ENCODE results near the gene GLRA3. TPM values are rescaled to one million over a fixed set of nuclear protein-coding genes. Genes with fewer than 3 reads are reported as not detected.
"Not testable (repeated sequence)": the region's sequence is repeated elsewhere in the genome, so short reads cannot be mapped to it uniquely, and the experiment has no call there.

Gene GLRA3
- total RNA-seq, 1 experiment from 2014 or later = not detected

DNA sequence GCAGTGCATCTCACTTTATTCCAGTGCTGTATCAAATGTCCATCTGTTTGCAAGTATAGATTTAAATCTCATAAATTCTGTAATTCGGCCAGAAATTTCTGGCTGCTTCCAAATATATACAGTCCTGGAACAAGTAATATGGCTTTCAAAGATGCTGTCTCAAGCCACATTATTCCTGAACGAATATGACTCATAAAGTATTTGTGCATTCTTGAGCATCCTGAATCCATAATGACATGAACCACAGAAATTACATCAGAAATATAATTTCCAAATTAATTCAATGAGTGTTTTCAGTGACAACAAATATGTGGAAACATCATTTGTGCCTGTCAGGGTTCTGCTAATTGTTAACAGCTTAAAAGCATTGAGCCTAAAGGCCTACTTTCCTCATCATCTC lies 165.8 kb downstream of the GLRA3 start:
- no peak for DNase-seq (ENCODE audit: low read depth)

DNA sequence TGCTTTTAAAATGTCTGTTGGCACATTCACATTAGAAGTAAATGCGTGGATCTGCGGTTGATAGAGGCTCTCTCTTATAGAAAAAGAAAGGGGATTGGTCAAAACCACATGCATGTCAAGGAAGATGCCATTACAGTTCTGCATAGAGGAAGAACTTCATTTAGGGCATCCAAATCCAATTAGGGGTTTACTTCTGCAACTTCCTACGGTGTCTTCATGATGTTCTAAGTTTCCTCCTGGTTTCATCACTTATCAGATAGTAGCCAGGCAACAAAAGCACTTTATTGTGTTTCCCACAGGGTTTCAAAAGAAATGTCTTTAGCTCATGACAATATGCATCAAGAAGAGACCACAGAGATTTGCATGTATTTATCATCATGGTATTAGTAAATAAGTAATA lies 170.8 kb downstream of the GLRA3 start:
- no peak for DNase-seq (ENCODE audit: low read depth)

DNA sequence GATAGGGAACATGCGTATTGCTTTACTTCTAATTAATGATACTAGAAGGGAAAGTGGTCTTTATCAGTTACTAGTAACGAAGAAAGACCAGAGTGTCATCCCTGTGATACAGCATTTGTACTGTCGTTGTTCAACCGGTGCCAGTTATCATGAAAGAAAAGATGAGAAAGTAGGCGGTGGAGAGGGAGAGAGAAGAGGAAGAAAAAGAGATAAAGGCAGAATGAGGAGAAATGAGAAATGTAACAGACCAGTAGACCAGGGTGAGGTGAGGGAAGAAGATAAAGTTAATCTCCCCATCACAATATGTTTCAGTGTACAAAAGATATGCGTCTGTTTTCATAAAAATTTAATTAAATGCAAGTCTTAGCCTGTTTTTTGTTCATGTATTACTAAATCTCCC lies 171.6 kb downstream of the GLRA3 start:
- DNase-seq (ENCODE audit: low read depth) = no peak

DNA sequence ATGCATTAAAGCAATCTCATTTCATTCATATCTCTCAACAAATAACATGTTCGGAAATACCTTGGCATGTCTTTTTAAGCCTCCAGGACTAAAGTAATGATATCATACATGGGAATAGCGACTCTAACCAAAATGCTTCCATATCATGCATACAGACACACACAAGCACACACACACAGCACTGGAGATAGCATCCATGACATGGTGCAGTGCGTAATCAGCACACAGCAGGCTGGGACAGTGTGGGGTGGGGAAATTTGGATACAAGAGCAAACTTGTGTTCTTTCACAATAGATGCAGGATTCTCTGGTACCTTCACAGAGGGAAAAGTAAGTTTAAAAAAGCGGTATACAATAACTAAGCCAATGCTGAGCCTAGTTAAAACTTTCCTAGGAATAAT lies 174.4 kb downstream of the GLRA3 start:
- DNase-seq (ENCODE audit: low read depth) = no peak

DNA sequence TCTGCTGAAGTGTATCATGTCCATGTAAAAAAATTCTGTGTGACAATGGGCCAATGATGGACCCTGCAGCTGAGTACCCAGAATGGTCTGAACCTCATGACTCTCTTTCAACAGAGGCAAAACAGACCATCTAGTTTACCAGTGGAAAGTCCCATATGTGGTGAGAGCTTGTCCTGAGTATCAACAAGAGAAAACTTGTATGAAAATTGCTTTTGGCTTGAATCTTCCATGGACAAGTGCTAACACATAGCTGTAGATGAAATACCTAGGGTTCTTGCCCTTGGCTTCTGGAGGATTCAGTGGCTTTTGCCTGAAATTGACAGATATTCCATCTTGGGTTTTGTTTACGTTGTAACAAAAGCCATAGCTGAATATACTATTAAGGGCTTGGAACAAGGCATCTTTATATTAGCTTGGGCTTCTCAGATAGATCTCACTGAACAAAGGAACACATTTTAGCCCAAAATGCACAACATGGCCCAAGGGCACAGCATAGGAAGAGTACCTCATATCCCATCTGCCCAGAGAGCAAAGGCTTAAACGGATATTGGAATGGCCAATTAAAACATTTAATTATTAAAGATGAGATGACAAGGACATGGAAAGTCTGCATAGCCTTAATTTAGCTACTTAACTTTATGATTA lies 178.2 kb downstream of the GLRA3 start:
- no peak for DNase-seq (ENCODE audit: low read depth)

DNA sequence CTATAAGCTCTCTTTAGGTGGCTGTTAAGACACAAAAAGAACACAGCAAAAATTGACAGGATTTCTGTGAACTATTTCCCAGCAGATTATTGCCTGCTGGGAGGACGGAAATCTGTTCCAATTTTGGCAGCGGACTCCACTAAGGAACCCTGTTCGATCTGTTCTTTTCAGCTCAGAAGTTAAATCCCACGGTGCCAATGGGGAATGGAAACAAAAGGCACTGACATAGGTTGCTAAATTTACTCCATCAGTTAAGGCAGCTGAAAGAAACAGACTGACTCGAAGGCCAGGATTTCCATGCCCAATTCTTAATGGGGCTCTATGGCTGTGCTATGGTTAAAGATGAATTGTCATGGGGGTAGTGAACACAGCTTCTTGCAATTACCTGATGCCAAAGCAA lies 180.2 kb downstream of the GLRA3 start:
- DNase-seq (ENCODE audit: low read depth) = no peak

DNA sequence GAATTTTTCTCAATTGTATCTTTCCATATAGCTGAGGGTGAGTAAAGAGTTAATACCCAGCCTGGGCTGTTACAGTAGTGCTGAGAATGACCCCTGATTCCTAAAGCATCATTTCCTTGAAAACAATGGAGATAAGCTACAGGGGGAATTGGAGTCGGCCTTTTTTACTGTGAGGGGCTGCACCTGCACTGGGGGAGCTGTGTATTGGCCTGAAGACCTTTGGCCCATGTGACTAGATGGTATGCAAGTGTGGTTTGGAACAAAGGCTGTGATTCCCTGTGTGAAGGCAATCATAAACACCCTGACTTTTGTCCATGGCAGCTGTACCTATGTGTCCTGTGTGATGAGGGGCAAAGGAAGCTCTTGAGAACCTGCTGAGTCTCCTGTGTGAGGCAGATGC lies 182.7 kb downstream of the GLRA3 start:
- no peak for DNase-seq (ENCODE audit: low read depth)

DNA sequence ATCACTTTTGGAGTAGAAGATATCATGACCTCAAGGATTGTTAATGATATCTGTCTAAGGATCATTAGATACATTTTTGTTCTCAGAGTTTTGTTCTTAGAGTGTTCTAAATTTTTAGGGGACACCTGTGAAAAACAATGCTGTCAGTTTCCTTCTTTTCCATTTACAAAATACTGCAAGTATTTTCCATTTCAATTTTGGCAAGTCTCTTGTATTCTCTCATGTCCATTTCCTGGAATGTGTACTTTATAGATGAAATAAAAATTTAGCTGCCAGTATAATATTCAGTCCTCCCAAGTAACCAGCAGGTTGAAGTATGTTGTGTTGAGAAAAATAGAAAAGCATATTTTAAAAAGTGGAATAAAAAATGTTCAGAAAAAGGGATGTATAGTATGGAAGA lies 188.9 kb downstream of the GLRA3 start:
- DNase-seq (ENCODE audit: low read depth) = no peak

DNA sequence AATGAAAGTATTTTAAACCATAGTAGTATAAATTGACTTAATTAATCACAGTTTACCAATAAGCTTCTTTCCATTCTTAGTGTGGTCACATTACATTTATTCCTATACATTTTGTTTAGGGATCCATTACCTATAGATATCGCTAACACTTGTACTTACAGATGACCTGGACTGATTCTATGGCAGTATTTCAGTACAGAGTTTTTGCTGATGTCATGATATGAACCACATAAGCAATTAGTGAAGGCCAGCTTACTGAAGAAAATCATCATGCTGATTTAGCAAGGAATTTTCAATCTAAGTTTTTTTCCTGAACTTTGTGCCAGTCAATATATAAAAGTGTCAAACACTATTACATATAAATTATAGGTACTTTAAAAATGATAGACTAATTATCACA lies 193.3 kb downstream of the GLRA3 start:
- DNase-seq (ENCODE audit: low read depth) = no peak

DNA sequence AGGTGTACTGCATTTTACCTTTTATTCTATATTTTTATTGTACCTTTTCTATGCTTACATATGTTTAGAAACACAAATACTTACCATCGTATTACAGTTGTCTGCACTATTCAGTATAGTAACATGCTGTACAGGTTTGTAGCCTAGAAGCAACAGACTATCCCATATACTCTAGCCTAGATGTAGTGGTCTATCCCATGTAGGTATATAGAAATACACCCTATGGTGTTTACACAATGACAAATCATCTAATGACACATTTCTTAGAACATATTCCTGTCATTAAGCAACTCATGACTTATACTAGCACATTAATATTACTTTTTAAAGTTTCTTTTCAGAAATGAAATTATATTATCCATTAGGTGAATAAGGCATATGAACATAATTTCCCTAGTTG lies 195.6 kb downstream of the GLRA3 start:
- no peak for DNase-seq (ENCODE audit: low read depth)

DNA sequence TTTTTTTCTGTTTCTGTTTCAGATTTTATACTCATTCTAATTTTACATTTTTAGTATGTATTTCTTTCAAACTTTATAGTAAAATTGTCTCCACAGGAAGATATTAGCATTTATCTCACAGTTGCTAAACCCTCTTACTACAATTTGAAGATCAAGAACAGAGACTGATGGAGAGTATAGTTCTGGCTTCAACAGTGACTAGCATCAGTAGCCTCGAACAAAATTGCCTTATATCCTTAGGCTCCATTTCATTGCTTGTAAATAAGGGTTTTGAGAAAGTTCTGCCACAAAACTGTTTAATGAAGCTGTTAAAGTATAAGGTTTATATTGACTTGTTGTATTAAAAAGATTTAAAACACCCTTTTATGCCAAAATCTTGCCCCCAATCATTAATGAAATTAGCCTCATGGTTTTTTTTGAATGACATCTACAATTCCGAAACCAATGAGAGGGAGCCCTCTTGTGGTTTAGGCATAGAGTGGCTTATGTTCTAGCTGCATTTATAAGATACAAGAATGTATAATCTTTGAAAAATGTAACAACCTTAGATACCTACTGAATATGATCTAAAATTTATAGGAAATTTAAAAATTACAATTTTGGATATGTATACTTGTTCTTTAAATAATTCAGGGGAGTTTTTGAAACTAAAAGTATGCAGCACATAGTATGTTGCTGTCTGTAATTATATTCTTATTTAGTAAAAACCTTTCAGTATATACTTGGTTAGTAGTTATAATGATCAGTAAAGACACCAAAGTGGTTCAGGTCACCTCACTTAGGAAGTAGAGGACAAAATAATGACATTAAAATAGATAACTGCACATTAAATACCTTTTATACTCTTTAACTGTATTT lies 196.9 kb downstream of the GLRA3 start:
- DNase-seq (ENCODE audit: low read depth) = peak; percentile 44

DNA sequence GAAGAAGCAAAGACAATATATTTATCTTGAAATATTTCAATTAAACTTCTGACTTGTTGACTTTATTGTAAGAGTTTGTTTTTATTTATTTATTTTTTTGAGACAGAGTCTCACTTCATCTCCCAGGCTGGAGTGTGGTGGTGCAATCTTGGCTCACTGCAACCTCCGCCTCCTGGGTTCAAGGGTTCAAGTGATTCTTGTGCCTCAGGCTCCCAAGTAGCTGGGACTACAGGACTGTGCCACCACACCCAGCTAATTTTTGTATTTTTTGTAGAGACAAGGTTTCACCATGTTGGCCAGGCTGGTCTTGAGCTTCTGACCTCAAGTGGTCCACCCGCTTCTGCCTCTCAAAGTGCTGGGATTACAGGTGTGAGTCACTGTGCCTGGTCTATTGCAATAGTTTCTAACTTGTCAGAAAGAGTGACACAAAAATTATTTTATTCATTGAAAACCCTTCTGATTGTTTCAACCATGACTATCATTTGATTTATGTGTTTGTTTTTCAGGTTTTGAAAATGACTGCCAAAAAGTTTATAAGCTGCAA lies 199.1 kb downstream of the GLRA3 start:
- not testable (repeated sequence) for DNase-seq (ENCODE audit: low read depth)

DNA sequence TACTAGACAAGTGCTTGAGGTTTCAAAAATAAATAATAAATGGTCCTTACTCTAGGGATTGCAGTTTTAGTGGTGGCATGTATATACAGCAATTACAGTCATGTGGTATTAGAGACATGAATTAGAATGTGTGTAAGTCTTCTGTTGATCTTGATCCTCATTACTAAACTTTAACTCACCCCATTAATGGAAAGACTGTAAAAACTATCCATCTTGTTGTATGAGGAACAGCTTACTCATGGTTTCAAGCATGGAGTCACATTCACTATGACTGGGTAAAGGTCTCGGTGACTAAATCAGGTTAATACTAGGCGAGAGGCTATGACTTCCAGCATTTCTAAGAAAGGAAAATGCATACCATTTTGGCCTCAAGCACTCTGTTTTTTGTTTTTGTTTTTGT lies 199.8 kb downstream of the GLRA3 start:
- DNase-seq (ENCODE audit: low read depth) = peak; percentile 24

DNA sequence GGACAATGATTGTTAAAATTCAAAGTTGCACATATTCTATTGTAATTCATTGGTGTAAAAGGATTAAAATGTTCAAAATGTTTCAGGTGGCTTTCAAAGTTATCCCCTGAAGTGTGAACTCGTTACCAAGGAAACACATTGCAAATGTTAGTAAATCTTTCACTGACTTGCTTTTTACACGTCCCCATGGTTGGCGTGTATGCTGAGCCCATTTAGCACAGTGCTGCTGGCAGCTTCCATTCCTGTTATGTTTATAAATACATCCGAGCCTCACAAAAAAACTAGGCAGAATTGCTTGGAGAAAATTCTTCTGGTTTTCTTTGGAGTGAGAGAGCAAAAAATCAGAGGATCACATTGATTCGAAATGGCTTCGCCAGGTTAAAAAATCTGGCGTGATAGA lies 200.9 kb downstream of the GLRA3 start:
- no peak for DNase-seq (ENCODE audit: low read depth)

DNA sequence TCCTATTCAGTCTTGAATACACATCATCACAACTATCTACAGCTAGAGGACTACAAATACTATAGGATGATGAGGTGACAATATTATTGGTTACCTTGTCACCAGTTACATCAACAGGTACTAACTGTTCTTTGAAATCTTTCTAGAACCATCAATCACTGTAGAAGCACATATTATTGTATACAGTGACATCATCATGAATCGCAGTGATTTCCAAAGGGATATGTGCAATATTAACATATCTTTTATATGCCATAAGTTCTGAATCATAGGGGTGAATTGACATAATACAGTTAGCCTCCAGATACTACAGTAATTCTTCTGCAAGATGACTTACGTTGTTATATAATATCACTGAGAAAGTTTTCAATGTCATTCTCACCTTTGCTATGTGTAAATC lies 201.6 kb downstream of the GLRA3 start:
- DNase-seq (ENCODE audit: low read depth) = no peak

DNA sequence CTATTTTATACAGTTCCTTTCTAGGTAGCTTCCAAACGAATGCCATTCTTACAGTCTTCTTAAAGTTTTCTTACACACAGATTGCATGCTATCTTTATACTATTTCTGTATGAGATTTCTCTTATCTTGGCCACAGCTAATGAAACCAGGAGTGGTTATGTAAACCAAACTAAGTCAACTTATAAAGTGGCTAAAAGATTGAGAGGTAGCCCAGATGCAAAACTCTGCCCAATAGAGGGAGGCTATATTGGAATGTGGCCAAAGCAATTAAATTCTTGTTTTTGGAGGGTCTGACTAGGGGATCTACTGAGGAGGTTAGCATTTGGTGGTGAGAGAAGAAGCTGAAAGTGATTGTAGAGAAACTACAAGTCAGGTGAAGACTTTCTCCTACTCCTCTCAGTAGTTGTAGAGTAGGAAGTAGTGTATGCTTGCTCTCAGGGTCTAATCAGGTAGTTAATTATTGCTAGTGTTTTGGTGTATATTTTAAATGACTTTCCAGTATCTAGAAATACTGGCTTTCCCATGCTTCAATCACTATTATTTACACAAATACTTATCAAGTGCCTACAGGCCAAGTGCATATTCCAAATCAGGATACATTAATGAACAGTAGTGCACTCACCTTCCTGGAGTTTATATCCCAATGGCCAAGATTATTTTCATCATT lies 202.6 kb downstream of the GLRA3 start:
- DNase-seq (ENCODE audit: low read depth) = no peak

DNA sequence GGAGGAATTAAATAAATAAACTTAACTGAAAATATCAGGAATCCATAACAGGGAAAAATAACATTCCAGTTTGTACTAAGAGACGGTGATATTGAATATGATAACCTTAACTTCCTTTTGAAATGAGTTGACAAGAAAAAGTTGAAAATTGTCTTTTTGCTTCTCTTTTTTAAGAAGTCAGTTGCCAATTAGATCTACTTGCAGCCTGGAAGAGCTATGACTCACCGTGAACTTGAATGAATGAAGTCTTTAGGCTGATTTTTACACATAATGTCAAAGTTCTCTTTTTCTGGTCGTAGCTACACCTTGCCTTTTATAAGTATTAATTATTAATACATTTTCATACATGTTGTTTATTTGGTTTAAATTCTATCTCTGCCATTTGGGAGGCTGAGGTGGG lies 212.4 kb downstream of the GLRA3 start:
- DNase-seq (ENCODE audit: low read depth) = no peak

DNA sequence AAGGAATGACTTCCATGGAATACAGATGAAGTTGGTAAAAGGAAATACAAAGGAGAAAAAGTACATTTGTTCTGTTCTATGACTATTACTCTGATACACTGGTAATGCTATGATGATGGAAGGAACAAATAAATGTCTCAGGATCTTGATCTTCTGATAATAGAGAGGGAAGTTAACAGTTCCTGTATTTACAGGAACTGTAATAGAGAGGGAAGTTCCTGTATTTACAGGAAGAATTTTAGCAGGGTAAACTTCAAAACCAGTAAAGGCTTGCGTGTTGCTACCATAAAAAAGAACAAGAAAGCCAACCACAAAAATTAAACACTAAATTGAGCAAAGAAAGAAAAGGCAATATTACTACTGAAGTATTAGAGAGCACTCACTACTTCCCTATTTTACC lies 215.1 kb downstream of the GLRA3 start:
- DNase-seq (ENCODE audit: low read depth) = no peak

DNA sequence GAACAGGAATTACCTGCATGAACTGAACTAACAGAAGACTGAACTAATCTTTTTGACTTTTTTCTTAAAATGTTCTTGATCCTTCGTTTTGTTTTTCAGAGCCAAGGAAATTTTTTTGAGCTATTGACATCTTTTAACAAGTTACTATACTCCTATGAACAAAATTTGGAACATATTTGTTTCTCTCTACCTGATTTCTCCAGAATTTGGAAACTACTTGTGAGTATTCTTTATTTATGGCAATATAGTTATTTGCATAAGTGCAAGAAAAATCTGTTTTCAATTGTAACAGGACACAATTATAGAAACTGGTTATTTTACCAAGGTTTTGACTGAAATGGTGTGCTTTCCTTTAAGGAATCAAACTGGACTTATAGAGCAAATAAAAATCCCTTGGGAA lies 217.3 kb downstream of the GLRA3 start:
- no peak for DNase-seq (ENCODE audit: low read depth)

DNA sequence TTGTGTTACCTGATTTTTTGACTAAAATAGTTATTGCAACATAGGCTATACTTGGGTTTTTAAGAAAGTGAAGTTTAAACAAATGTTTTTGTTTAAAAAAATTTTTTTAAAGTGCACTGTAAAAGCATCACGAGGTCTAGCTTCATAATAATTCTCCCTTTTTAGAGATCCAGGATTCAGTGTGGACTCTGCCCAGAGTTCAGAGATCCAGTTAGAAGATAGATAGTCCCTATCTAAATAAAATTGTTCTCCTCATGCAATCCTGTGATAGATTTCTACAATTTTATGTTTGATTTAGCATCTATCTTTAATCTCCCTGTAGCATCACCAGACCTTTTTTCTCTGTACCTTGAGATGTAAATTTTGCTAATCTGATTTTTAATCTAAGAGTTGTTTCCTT lies 221.3 kb downstream of the GLRA3 start:
- no peak for DNase-seq (ENCODE audit: low read depth)

DNA sequence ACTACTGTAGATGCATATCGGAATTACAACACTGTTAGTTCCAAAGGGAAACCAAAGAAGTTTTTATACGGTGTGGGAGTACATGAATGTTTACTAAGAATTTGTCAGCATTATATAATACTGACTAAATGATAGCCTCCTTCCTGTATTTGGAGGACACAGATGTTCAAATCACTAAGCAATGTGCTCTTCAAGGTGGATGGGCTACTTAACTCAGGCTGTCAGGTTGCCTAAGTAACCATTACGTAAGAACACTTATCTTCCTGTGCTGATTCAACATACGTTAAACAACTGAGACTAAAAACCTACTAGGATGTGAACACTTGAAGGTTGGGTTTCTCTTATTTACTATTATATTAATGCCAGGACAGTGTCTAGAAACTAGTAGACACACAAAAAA lies 224.8 kb downstream of the GLRA3 start:
- DNase-seq (ENCODE audit: low read depth) = no peak

DNA sequence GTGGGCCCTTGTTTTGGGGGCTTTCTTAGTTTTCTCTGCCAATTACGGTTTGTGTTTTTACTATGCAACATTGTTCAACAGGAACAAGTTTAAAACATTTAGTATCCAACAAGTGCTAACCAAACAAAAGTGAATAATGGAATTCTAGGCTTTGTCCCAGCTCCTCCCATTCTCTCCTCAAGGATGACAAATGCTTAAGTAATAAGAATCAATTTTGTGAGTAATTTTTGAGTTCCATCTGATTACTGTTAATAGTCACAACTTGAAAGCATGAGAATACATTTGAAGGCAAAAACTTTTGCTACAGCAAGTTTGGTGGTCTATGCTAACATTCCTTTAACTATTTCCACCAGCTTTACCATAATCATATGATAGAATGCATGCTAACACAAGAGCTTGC lies 228.7 kb downstream of the GLRA3 start:
- DNase-seq (ENCODE audit: low read depth) = no peak

DNA sequence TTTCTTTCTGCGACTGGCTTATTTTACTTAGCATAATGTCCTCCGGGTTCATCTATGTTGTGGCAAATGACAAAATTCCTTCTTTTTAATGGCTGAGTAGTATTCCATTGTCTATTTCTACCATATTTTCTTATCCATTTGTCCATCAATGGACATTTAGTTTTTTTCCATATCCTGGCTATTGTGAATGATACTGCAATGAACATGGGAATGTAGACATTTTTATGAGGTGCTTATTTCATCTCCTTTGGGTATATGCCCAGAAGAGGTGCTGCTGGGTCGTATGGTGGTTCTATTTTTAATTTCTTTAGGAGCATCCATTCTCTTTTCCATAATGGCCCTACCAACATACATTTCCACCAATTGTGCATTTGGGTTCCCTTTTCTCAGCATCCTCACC lies 230.2 kb downstream of the GLRA3 start:
- DNase-seq (ENCODE audit: low read depth) = no peak

Measured in LHCN-M2 (cell line).